ENCODE data around the gene CD3E.
"Not testable (repeated sequence)": the region's sequence is repeated elsewhere in the genome, so short reads cannot be mapped to it uniquely, and the experiment has no call there.

The CD3E gene

DNA sequence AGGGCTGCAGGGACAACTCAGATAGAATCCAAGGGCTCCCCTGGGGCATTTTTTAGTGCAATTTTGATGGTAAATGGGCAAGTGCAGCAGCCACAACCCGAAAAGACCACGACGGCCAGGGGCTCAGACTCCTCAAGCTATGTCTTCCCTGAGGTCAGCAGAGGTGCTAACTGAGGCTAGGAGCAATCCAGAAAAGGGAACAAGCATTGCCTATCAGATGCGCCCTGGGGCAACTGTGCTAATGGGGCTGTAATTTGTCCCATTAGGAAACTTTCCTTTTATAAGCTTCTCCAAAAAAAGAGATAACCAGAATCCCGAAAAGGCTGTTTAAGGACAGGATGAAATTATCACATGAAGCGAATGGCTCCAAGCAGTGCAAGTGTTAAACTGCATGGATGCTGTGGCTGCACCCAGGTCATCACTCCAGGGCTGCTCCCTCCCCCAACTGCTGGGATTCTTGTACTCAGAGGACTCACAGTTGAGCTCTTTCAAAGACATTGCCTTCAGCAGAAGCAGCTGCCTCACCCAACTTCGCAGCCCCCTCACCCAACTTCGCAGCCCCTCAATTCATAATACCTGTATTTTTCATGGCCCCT is 2.8 kb upstream of the CD3E start:
- TF ChIP-seq, protein P1, sequence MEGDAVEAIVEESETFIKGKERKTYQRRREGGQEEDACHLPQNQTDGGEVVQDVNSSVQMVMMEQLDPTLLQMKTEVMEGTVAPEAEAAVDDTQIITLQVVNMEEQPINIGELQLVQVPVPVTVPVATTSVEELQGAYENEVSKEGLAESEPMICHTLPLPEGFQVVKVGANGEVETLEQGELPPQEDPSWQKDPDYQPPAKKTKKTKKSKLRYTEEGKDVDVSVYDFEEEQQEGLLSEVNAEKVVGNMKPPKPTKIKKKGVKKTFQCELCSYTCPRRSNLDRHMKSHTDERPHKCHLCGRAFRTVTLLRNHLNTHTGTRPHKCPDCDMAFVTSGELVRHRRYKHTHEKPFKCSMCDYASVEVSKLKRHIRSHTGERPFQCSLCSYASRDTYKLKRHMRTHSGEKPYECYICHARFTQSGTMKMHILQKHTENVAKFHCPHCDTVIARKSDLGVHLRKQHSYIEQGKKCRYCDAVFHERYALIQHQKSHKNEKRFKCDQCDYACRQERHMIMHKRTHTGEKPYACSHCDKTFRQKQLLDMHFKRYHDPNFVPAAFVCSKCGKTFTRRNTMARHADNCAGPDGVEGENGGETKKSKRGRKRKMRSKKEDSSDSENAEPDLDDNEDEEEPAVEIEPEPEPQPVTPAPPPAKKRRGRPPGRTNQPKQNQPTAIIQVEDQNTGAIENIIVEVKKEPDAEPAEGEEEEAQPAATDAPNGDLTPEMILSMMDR (IDR thresholded peaks at IDR 0.05; ENCODE audit: low read depth, low read length, missing control alignments), result no peak
- no peak overlapping the region for H3K4me3 ChIP-seq (ENCODE audit: low read depth, low read length)
- no peak for DNase-seq (ENCODE audit: low read depth)

DNA sequence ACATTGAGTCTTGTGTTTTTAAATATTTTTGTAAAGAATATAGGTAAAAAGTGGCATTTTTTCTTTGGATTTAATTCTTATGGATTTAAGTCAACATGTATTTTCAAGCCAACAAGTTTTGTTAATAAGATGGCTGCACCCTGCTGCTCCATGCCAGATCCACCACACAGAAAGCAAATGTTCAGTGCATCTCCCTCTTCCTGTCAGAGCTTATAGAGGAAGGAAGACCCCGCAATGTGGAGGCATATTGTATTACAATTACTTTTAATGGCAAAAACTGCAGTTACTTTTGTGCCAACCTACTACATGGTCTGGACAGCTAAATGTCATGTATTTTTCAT is 333 bp upstream of the CD3E start:
- TF ChIP-seq, protein P1 (IDR thresholded peaks at IDR 0.05; ENCODE audit: low read depth, low read length, missing control alignments), result no peak
- H3K4me3 ChIP-seq (ENCODE audit: low read depth, low read length), result no peak overlapping the region
- no peak for DNase-seq (ENCODE audit: low read depth)

DNA sequence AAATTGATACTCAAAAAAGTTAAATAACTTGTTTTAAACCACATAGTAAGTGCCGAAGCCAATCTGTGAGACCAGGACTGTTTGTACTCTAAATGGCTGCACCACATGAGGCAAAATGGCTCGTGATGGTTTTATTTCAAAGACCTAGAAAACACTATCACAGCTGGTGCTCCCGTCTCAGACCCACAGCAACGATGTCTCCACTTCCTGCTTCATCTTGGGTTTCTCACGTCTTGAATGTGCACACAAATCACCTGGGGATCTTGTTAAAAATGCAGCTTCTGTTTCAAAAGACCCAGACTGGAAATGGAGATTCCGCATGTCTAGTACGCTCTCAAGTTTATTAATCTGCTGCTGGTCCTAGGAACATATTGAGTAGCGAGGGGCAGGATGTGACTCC is 1.2 kb downstream of the CD3E start:
- no peak for DNase-seq (ENCODE audit: low read depth)
- TF ChIP-seq, protein P1 (IDR thresholded peaks at IDR 0.05; ENCODE audit: low read depth, low read length, missing control alignments), result no peak
- no peak overlapping the region for H3K4me3 ChIP-seq (ENCODE audit: low read depth, low read length)

DNA sequence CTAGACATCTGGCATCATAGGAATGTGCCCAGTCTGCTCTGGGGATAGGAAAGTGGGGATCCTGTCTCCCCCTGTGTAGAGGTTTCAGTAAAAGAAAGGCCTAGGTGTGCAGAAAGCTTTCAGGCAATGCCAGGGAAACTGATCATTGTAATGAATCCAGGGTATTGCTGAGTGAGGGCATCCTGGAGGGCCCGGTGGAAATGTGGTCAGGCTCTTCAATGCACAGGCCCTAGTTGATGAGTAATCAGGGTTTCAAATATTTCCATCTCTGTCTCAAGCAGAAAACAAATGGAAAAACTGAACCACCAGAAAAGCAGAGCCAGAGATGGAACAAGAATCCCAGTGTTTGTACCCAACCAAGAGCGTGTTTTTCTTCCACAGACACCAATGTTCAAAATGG is 2.0 kb downstream of the CD3E start:
- no peak overlapping the region for H3K4me3 ChIP-seq (ENCODE audit: low read depth, low read length)
- DNase-seq (ENCODE audit: low read depth), result no peak
- TF ChIP-seq, protein P1 (IDR thresholded peaks at IDR 0.05; ENCODE audit: low read depth, low read length, missing control alignments), result no peak

DNA sequence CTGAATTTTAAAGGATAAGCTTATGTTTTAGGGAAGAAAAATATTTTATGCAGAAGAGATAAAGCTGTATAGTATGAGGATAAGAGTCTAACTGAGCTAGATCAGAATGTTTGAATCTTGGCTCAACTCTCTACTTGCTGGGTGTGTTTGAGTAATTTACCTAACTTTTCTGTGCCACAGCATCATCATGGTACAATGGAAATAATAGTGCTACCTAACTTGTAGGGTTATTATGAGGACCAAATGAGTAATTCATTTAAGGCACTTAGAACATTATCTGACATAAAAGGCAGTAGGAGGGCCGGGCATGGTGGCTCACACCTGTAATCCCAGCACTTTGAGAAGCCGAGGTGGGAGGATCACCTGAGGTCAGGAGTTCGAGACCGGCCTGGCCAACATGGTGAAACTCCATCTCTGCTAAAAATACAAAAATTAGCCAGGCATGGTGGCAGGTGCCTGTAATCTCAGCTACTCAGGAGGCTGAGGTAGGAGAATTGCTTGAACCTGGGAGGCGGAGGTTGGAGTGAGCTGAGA is 4.5 kb downstream of the CD3E start:
- not testable (repeated sequence) for H3K4me3 ChIP-seq (ENCODE audit: low read depth, low read length); DNase-seq (ENCODE audit: low read depth)

DNA sequence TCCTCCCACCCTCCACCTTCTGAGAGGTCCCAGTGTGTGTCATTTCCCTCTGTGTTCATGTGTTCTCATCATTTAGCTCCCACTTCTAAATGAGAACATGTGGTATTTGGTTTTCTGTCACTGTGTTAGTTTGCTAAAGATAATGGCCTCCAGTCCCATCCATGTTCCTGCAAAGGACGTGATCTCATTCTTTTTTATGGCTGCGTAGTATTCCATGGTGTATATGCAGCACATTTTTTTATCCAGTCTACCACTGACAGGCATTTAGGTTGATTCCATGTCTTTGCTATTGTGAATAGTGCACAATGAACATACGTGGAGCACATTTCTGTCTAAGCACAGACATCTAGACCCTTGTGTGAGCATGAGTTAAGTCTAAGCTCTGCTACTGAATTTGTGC is 5.7 kb downstream of the CD3E start:
- no peak for DNase-seq (ENCODE audit: low read depth)
- TF ChIP-seq, protein P1 (IDR thresholded peaks at IDR 0.05; ENCODE audit: low read depth, low read length, missing control alignments), result no peak
- no peak overlapping the region for H3K4me3 ChIP-seq (ENCODE audit: low read depth, low read length)

DNA sequence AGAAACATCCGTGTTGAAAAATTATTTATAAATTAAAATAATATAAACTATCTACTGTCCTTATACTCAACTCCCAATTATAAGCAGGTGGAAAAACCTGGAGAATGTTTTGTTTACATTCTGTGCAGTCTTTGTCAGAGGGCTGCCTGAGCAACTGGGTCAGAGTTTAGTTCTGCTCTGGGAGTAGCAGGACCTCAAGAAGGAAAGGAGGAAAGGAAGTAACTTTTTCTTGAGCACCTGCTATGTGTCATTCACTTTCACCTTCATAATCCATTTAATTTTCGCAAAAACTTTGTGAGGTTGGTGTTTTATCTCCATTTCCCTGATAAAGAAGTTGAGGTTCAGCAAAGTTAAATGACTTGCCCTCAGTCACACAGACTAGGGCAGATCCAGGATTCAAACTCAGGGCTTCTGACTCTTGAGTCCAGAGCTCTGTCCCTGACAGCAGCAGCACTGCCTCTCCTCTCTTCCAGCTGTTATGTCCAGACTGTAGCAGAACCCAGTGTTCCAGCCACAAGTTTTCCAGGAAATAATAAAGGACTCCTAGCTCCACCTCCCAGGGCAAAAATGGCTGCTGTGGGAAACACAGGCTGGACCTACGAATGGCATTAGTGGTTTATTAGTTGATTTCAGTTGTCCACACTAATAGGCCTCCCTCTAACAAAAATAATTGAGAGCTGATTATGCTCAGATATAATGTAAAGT is 6.4 kb downstream of the CD3E start:
- no peak overlapping the region for H3K4me3 ChIP-seq (ENCODE audit: low read depth, low read length)
- no peak for DNase-seq (ENCODE audit: low read depth)
- TF ChIP-seq, protein P1 (IDR thresholded peaks at IDR 0.05; ENCODE audit: low read depth, low read length, missing control alignments), result no peak

All from GM12864 (cell line).